ENCODE results near the gene HS3ST4.

- TF ChIP-seq EZH2 (IDR thresholded peaks at IDR 0.05; ENCODE audit: low read depth, low read length, severe bottlenecking) (no peak), CTCF (IDR thresholded peaks at IDR 0.05; ENCODE audit: control extremely low read depth in 1 of 3, insufficient read depth in 1 of 3, low read depth in 1 of 3, low read length in 3 of 3) (no peak), RFX5 (IDR thresholded peaks at IDR 0.05; ENCODE audit: borderline replicate concordance, low read depth, low read length) (no peak), CHD2 (IDR thresholded peaks at IDR 0.05; ENCODE audit: low read length) (no peak), POLR2A (IDR thresholded peaks at IDR 0.05; ENCODE audit: control extremely low read depth in 1 of 2, low read depth in 2 of 2, low read length in 2 of 2) (no peak), EGR1 (IDR thresholded peaks at IDR 0.05; ENCODE audit: borderline replicate concordance, low read depth, low read length) (no peak), TEAD4 (IDR thresholded peaks at IDR 0.05; ENCODE audit: low read depth, low read length) (0 out of 2 replicates have a peak, but pooled peaks have one; percentile 9), SP4 (IDR thresholded peaks at IDR 0.05; ENCODE audit: low read length) (no peak), SP1 (IDR thresholded peaks at IDR 0.05; ENCODE audit: low read depth, low read length) (no peak), BRCA1 (IDR thresholded peaks at IDR 0.05; ENCODE audit: low read depth, low read length) (no peak), CEBPB (IDR thresholded peaks at IDR 0.05; ENCODE audit: low read depth, low read length) (peak; percentile 16; the same call in 1 of the 2 replicates), CBX5 (IDR thresholded peaks at IDR 0.05; ENCODE audit: low read depth, low read length) (no peak), KDM1A (IDR thresholded peaks at IDR 0.05; ENCODE audit: borderline replicate concordance, low read length) (no peak), CTBP2 (IDR thresholded peaks at IDR 0.05; ENCODE audit: borderline replicate concordance, insufficient read depth, insufficient read length, low read length) (no peak)
Measured at GRCh38 chr16:26178298-26178697, 486.5 kb downstream of the HS3ST4 start.
